Retinal pigment epithelial cell (primary cell): ENCODE measurements around the gene TNIK.
A peak's percentile ranks its signal among the peaks of the same experiment; 100 is the strongest.
"Not testable (repeated sequence)": the region's sequence is repeated elsewhere in the genome, so short reads cannot be mapped to it uniquely, and the experiment has no call there.

ENCODE experiments used
- DNase-seq: peaks from one replicate; pipeline ENCODE4 v3.0.0-alpha.2; 2010; ENCODE audit warnings: low read depth
- H3K4me3 ChIP-seq: 2 replicates; pipeline ENCODE4 v1.5.1; 2011; ENCODE audit warnings: mild to moderate bottlenecking, low read length, control low read depth, moderate library complexity
- CTCF ChIP-seq: conservative IDR thresholded peaks from 2 replicates; pipeline ENCODE4 v1.5.1; 2011; ENCODE audit warnings: low read depth, low read length, control low read depth, inconsistent platforms

TNIK gene

GRCh38 chr3:171313702-171314101, 146.5 kb downstream of the TNIK start:
- DNase-seq: no peak
- no peak for TF ChIP-seq CTCF
- H3K4me3 ChIP-seq: no peak overlapping the region

GRCh38 chr3:171312741-171313140, 147.5 kb downstream of the TNIK start:
- TF ChIP-seq CTCF: no peak
- H3K4me3 ChIP-seq: no peak overlapping the region
- DNase-seq: no peak

GRCh38 chr3:171311784-171312183, 148.4 kb downstream of the TNIK start:
- DNase-seq: no peak
- TF ChIP-seq CTCF: no peak

GRCh38 chr3:171309906-171310359, 150.3 kb downstream of the TNIK start:
- no peak overlapping the region for H3K4me3 ChIP-seq
- no peak for DNase-seq
- no peak for TF ChIP-seq CTCF

More at GRCh38 chr3:171311784-171312183, 148.4 kb downstream of the TNIK start:
- no peak overlapping the region for H3K4me3 ChIP-seq

GRCh38 chr3:171307988-171308387, 152.2 kb downstream of the TNIK start:
- no peak overlapping the region for H3K4me3 ChIP-seq
- no peak for TF ChIP-seq CTCF
- no peak for DNase-seq

- H3K4me3 ChIP-seq: no peak overlapping the region
- no peak for TF ChIP-seq CTCF
- no peak for DNase-seq
Observed at GRCh38 chr3:171307046-171307585, 153.1 kb downstream of the TNIK start.

GRCh38 chr3:171306631-171307030, 153.6 kb downstream of the TNIK start:
- H3K4me3 ChIP-seq: no peak overlapping the region
- TF ChIP-seq CTCF: no peak
- DNase-seq: peak; percentile 72

GRCh38 chr3:171305823-171306222, 154.4 kb downstream of the TNIK start:
- DNase-seq: not testable (repeated sequence)

GRCh38 chr3:171304498-171304897, 155.7 kb downstream of the TNIK start:
- H3K4me3 ChIP-seq, DNase-seq: not testable (repeated sequence)

More at GRCh38 chr3:171305823-171306222, 154.4 kb downstream of the TNIK start:
- H3K4me3 ChIP-seq: not testable (repeated sequence)

GRCh38 chr3:171304017-171304416, 156.2 kb downstream of the TNIK start:
- not testable (repeated sequence) for H3K4me3 ChIP-seq, DNase-seq
